Mucosa of rectum (tissue), 2 donors: ENCODE data around the gene SPAG4.

ENCODE experiments used
- H3K27ac ChIP-seq, 2 donors: one replicate each; pipeline ENCODE4 v1.7.0; 2013; ENCODE audit warnings: inconsistent platforms in 2 of 2, low read depth in 2 of 2, low read length in 2 of 2
- H3K27me3 ChIP-seq, 2 donors: one replicate each; pipeline ENCODE4 v1.7.0; 2013; ENCODE audit warnings: low read length in 2 of 2; ENCODE audit not compliant: control insufficient read depth in 2 of 2, insufficient read depth in 2 of 2
- H3K36me3 ChIP-seq, 2 donors: one replicate each; pipeline ENCODE4 v1.7.0; 2013; ENCODE audit warnings: low read length in 2 of 2; ENCODE audit not compliant: control insufficient read depth in 2 of 2, insufficient read depth in 2 of 2
- H3K4me1 ChIP-seq, 2 donors: one replicate each; pipeline ENCODE4 v1.7.0; 2013; ENCODE audit warnings: low read length in 2 of 2, mild to moderate bottlenecking in 1 of 2; ENCODE audit not compliant: control insufficient read depth in 2 of 2, insufficient read depth in 2 of 2
- H3K4me3 ChIP-seq, 2 donors: one replicate each; pipeline ENCODE4 v1.7.0; 2013; ENCODE audit warnings: low read length in 2 of 2
- H3K9ac ChIP-seq, 2 donors: one replicate each; pipeline ENCODE4 v1.7.0; 2013; ENCODE audit warnings: low read length in 2 of 2, low read depth in 1 of 2, mild to moderate bottlenecking in 1 of 2
- H3K9me3 ChIP-seq, 2 donors: one replicate each; pipeline ENCODE4 v1.7.0; 2013; ENCODE audit warnings: low read length in 2 of 2; ENCODE audit not compliant: control insufficient read depth in 2 of 2
- donor health status: healthy.
- donor health status: Normal muscosa, but diverticular disease.

SPAG4 gene

GRCh38 chr20:35598899-35599775, 16.5 kb upstream of the SPAG4 start:
- no peaks in the 10 kb centered on the region for H3K36me3 ChIP-seq
- no peak overlapping the region for H3K9ac ChIP-seq
- peaks cover 0 to 7% of the 10 kb centered on the region in 2 donors for H3K27me3 ChIP-seq
- no peak overlapping the region for H3K27ac ChIP-seq
- H3K9me3 ChIP-seq, result no peaks in the 10 kb centered on the region
- no peak overlapping the region for H3K4me3 ChIP-seq
- H3K4me1 ChIP-seq, result peaks cover 0 to 13% of the 10 kb centered on the region in 2 donors

- Histone ChIP-seq H3K4me1 (peaks cover 0 to 13% of the 10 kb centered on the region in 2 donors), H3K4me3 (no peak overlapping the region), H3K9ac (no peak overlapping the region), H3K27me3 (peaks cover 0 to 7% of the 10 kb centered on the region in 2 donors), H3K27ac (no peak overlapping the region), H3K36me3 (no peaks in the 10 kb centered on the region), H3K9me3 (no peaks in the 10 kb centered on the region)
These were observed 15.9 kb upstream of the SPAG4 start for GRCh38 chr20:35599776-35600120.

GRCh38 chr20:35600176-35600992, 15.2 kb upstream of the SPAG4 start:
- peaks cover 0 to 7% of the 10 kb centered on the region in 2 donors for H3K27me3 ChIP-seq
- no peaks in the 10 kb centered on the region for H3K36me3 ChIP-seq
- peaks cover 0 to 13% of the 10 kb centered on the region in 2 donors for H3K4me1 ChIP-seq
- peak overlapping the region; percentile 56 to 65 for H3K4me3 ChIP-seq
- H3K27ac ChIP-seq, result no peak overlapping the region
- no peaks in the 10 kb centered on the region for H3K9me3 ChIP-seq
- H3K9ac ChIP-seq, result peak overlapping the region in 1 of 2 donors; percentile 66

- H3K4me3 ChIP-seq, result peak overlapping the region; percentile 56 to 65
- no peaks in the 10 kb centered on the region for H3K36me3 ChIP-seq
- no peaks in the 10 kb centered on the region for H3K9me3 ChIP-seq
- peak overlapping the region; percentile 12 to 32 for H3K27ac ChIP-seq
- H3K27me3 ChIP-seq, result peaks cover 0 to 7% of the 10 kb centered on the region in 2 donors
- peak overlapping the region; percentile 47 to 66 for H3K9ac ChIP-seq
- H3K4me1 ChIP-seq, result peaks cover 0 to 13% of the 10 kb centered on the region in 2 donors
These were observed 14.3 kb upstream of the SPAG4 start for GRCh38 chr20:35600993-35601973.

GRCh38 chr20:35601990-35602389, 13.6 kb upstream of the SPAG4 start:
- Histone ChIP-seq H3K9me3 (no peaks in the 10 kb centered on the region), H3K4me1 (peaks cover 0 to 13% of the 10 kb centered on the region in 2 donors), H3K4me3 (peak overlapping the region in 1 of 2 donors; percentile 56), H3K9ac (peak overlapping the region in 1 of 2 donors; percentile 66), H3K36me3 (no peaks in the 10 kb centered on the region), H3K27ac (no peak overlapping the region), H3K27me3 (peaks cover 0 to 7% of the 10 kb centered on the region in 2 donors)

GRCh38 chr20:35602851-35603495, 12.7 kb upstream of the SPAG4 start:
- Histone ChIP-seq H3K9ac (no peak overlapping the region), H3K36me3 (no peaks in the 10 kb centered on the region), H3K27ac (no peak overlapping the region), H3K27me3 (peaks cover 0 to 7% of the 10 kb centered on the region in 2 donors), H3K9me3 (no peaks in the 10 kb centered on the region), H3K4me1 (peaks cover 0 to 13% of the 10 kb centered on the region in 2 donors), H3K4me3 (no peak overlapping the region)

- no peak overlapping the region for H3K9ac ChIP-seq
- H3K9me3 ChIP-seq, result no peaks in the 10 kb centered on the region
- H3K4me3 ChIP-seq, result no peak overlapping the region
- no peaks in the 10 kb centered on the region for H3K36me3 ChIP-seq
- H3K4me1 ChIP-seq, result peaks cover 0 to 10% of the 10 kb centered on the region in 2 donors
- no peak overlapping the region for H3K27ac ChIP-seq
- H3K27me3 ChIP-seq, result peaks cover 0 to 7% of the 10 kb centered on the region in 2 donors
These were observed 11.8 kb upstream of the SPAG4 start for GRCh38 chr20:35603695-35604448.

- peaks cover 0 to 10% of the 10 kb centered on the region in 2 donors for H3K4me1 ChIP-seq
- H3K27ac ChIP-seq, result no peak overlapping the region
- H3K36me3 ChIP-seq, result no peaks in the 10 kb centered on the region
- no peak overlapping the region for H3K4me3 ChIP-seq
- no peak overlapping the region for H3K9ac ChIP-seq
- H3K27me3 ChIP-seq, result peaks cover 0 to 7% of the 10 kb centered on the region in 2 donors
- no peaks in the 10 kb centered on the region for H3K9me3 ChIP-seq
These were observed 11.2 kb upstream of the SPAG4 start for GRCh38 chr20:35604449-35604747.

- H3K36me3 ChIP-seq, result no peaks in the 10 kb centered on the region
- H3K27ac ChIP-seq, result peak overlapping the region; percentile 26 to 40
- no peaks in the 10 kb centered on the region for H3K9me3 ChIP-seq
- H3K4me1 ChIP-seq, result peaks cover 0 to 7% of the 10 kb centered on the region in 2 donors
- no peak overlapping the region for H3K9ac ChIP-seq
- peaks cover 0 to 4% of the 10 kb centered on the region in 2 donors for H3K27me3 ChIP-seq
- H3K4me3 ChIP-seq, result no peak overlapping the region
These were observed 9.5 kb upstream of the SPAG4 start for GRCh38 chr20:35606127-35606526.
